GM18907 (cell line): Measurements from ENCODE around the gene CABYR.

ENCODE experiments used
- ATAC-seq: cut with Tn5 transposase; IDR thresholded peaks from one replicate; pipeline ENCODE4 v1.9.1; 2021; ENCODE audit warnings: mild to moderate bottlenecking, moderate library complexity; ENCODE audit not compliant: unreplicated experiment

Gene CABYR

GRCh38 chr18:24189664-24190346 is 50.9 kb downstream of the CABYR start:
- no peak for ATAC-seq

GRCh38 chr18:24190590-24190989 is 51.7 kb downstream of the CABYR start:
- no peak for ATAC-seq

- no peak for ATAC-seq
Measured at GRCh38 chr18:24195296-24196053, 56.6 kb downstream of the CABYR start.

- no peak for ATAC-seq
Measured at GRCh38 chr18:24196764-24197163, 57.9 kb downstream of the CABYR start.

- no peak for ATAC-seq
Measured at GRCh38 chr18:24197412-24197811, 58.5 kb downstream of the CABYR start.

- no peak for ATAC-seq
Measured at GRCh38 chr18:24198461-24198860, 59.6 kb downstream of the CABYR start.

- ATAC-seq = no peak
Measured at GRCh38 chr18:24199372-24199962, 60.6 kb downstream of the CABYR start.

GRCh38 chr18:24200494-24201290 is 61.8 kb downstream of the CABYR start:
- no peak for ATAC-seq

- no peak for ATAC-seq
Measured at GRCh38 chr18:24201699-24202687, 63.1 kb downstream of the CABYR start.

GRCh38 chr18:24204904-24205303 is 66.0 kb downstream of the CABYR start:
- ATAC-seq = no peak

GRCh38 chr18:24208270-24209035 is 69.6 kb downstream of the CABYR start:
- ATAC-seq = no peak

- no peak for ATAC-seq
Measured at GRCh38 chr18:24209558-24209957, 70.7 kb downstream of the CABYR start.
